ENCODE results near the gene PPP6R3.
"Not testable (repeated sequence)": the region's sequence is repeated elsewhere in the genome, so short reads cannot be mapped to it uniquely, and the experiment has no call there.

The PPP6R3 gene

GRCh38 chr11:68621826-68622225 is 161.3 kb downstream of the PPP6R3 start:
- H3K27me3 ChIP-seq (ENCODE audit: control insufficient read depth, insufficient read depth, low read length): no peaks in the 10 kb centered on the region
- H3K36me3 ChIP-seq (ENCODE audit: control insufficient read depth, insufficient read depth, low read length): no peaks in the 10 kb centered on the region
- DNase-seq (ENCODE audit: low read depth, low spot score): no peak
- no peak overlapping the region for H3K4me3 ChIP-seq (ENCODE audit: low read length)
- no peaks in the 10 kb centered on the region for H3K4me1 ChIP-seq (ENCODE audit: control insufficient read depth, insufficient read depth, low read length)
- H3K27ac ChIP-seq (ENCODE audit: low read length): no peak overlapping the region
- no CpG with 5 or more reads among the region's 2 CpGs for WGBS (ENCODE audit: insufficient coverage, insufficient read length)
- H3K9me3 ChIP-seq (ENCODE audit: control insufficient read depth, insufficient read depth, low read length): no peaks in the 10 kb centered on the region; the same call in 1 of the 2 replicates

- not testable (repeated sequence) for H3K36me3 ChIP-seq (ENCODE audit: control insufficient read depth, insufficient read depth, low read length); H3K4me3 ChIP-seq (ENCODE audit: low read length); H3K27ac ChIP-seq (ENCODE audit: low read length); DNase-seq (ENCODE audit: low read depth, low spot score); H3K9me3 ChIP-seq (ENCODE audit: control insufficient read depth, insufficient read depth, low read length); H3K27me3 ChIP-seq (ENCODE audit: control insufficient read depth, insufficient read depth, low read length); H3K4me1 ChIP-seq (ENCODE audit: control insufficient read depth, insufficient read depth, low read length)
- WGBS (ENCODE audit: insufficient coverage, insufficient read length): no CpG with 5 or more reads among the region's 9 CpGs
Observed at GRCh38 chr11:68623706-68624105, 163.2 kb downstream of the PPP6R3 start.

DNA sequence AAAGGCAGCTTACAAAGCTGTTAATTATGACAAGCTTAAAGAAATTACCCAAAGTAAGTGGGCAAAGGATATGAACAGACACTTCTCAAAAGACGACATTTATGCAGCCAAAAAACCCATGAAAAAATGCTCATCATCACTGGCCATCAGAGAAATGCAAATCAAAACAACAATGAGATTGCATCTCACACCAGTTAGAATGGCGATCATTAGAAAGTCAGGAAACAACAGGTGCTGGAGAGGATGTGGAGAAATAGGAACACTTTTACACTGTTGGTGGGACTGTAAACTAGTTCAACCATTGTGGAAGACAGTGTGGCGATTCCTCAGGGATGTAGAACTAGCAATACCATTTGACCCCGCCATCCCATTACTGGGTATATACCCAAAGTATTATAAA is 164.5 kb downstream of the PPP6R3 start:
- H3K36me3 ChIP-seq (ENCODE audit: control insufficient read depth, insufficient read depth, low read length); H3K4me1 ChIP-seq (ENCODE audit: control insufficient read depth, insufficient read depth, low read length); H3K4me3 ChIP-seq (ENCODE audit: low read length); DNase-seq (ENCODE audit: low read depth, low spot score); H3K9me3 ChIP-seq (ENCODE audit: control insufficient read depth, insufficient read depth, low read length); H3K27me3 ChIP-seq (ENCODE audit: control insufficient read depth, insufficient read depth, low read length); H3K27ac ChIP-seq (ENCODE audit: low read length): not testable (repeated sequence)
- no CpG with 5 or more reads among the region's 4 CpGs for WGBS (ENCODE audit: insufficient coverage, insufficient read length)

DNA sequence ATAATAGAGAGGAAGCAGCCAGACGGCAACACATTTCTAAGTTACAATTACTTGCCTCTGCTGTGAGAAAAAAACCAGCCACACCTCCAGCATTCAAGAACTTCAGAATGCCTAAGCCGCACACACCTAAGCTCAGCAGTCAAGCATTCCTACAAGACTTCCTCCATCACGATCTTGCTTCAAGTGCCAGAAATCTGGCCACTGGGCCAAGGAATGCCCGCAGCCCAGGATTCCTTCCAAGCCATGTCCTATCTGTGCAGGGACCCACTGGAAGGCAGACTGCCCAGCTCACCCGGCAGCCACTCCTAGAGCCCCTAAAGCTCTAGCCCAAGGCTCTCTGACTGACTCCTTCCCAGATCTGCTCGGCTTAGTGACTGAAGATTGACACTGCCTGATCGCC is 165.7 kb downstream of the PPP6R3 start:
- H3K27ac ChIP-seq (ENCODE audit: low read length); H3K36me3 ChIP-seq (ENCODE audit: control insufficient read depth, insufficient read depth, low read length); DNase-seq (ENCODE audit: low read depth, low spot score); H3K4me1 ChIP-seq (ENCODE audit: control insufficient read depth, insufficient read depth, low read length); H3K4me3 ChIP-seq (ENCODE audit: low read length); H3K27me3 ChIP-seq (ENCODE audit: control insufficient read depth, insufficient read depth, low read length); H3K9me3 ChIP-seq (ENCODE audit: control insufficient read depth, insufficient read depth, low read length): not testable (repeated sequence)
- WGBS (ENCODE audit: insufficient coverage, insufficient read length): no CpG with 5 or more reads among the region's 7 CpGs

GRCh38 chr11:68628837-68629236 is 168.3 kb downstream of the PPP6R3 start:
- not testable (repeated sequence) for H3K36me3 ChIP-seq (ENCODE audit: control insufficient read depth, insufficient read depth, low read length); H3K4me1 ChIP-seq (ENCODE audit: control insufficient read depth, insufficient read depth, low read length); H3K9me3 ChIP-seq (ENCODE audit: control insufficient read depth, insufficient read depth, low read length); DNase-seq (ENCODE audit: low read depth, low spot score); H3K4me3 ChIP-seq (ENCODE audit: low read length); H3K27ac ChIP-seq (ENCODE audit: low read length); H3K27me3 ChIP-seq (ENCODE audit: control insufficient read depth, insufficient read depth, low read length)
- no CpG with 5 or more reads among the region's 5 CpGs for WGBS (ENCODE audit: insufficient coverage, insufficient read length)

- not testable (repeated sequence) for H3K4me3 ChIP-seq (ENCODE audit: low read length); DNase-seq (ENCODE audit: low read depth, low spot score); H3K36me3 ChIP-seq (ENCODE audit: control insufficient read depth, insufficient read depth, low read length); H3K4me1 ChIP-seq (ENCODE audit: control insufficient read depth, insufficient read depth, low read length); H3K27ac ChIP-seq (ENCODE audit: low read length); H3K9me3 ChIP-seq (ENCODE audit: control insufficient read depth, insufficient read depth, low read length); H3K27me3 ChIP-seq (ENCODE audit: control insufficient read depth, insufficient read depth, low read length)
- WGBS (ENCODE audit: insufficient coverage, insufficient read length): no CpG with 5 or more reads among the region's 8 CpGs
Observed at GRCh38 chr11:68632375-68632774, 171.8 kb downstream of the PPP6R3 start.

DNA sequence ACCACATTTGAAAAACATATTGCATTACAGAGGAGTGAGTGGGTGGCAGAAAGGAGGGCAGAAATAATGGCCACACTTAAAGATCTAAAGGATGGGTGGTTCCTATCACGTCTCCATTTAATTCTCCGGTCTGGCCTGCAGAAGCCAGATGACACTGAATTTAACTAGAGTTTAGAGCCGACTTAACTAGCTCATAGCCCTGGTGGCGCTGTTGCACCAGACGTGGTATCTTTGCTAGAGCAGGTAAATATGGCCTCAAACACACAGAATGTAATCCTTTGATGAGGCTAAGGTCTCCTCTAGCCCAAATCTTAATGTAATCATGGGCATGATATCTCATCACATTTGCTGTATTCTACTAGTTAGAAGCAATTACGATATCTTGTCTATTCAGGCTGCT is 172.2 kb downstream of the PPP6R3 start:
- no peaks in the 10 kb centered on the region for H3K27me3 ChIP-seq (ENCODE audit: control insufficient read depth, insufficient read depth, low read length)

GRCh38 chr11:68634606-68635005 is 174.1 kb downstream of the PPP6R3 start:
- H3K27ac ChIP-seq (ENCODE audit: low read length): not testable (repeated sequence)

More for the DNA sequence above, 172.2 kb downstream of the PPP6R3 start:
- peak; percentile 76 for DNase-seq (ENCODE audit: low read depth, low spot score)
- no CpG with 5 or more reads among the region's 6 CpGs for WGBS (ENCODE audit: insufficient coverage, insufficient read length)
- H3K9me3 ChIP-seq (ENCODE audit: control insufficient read depth, insufficient read depth, low read length): no peaks in the 10 kb centered on the region
- H3K4me1 ChIP-seq (ENCODE audit: control insufficient read depth, insufficient read depth, low read length): peaks cover 3% of the 10 kb centered on the region
- no peak overlapping the region for H3K27ac ChIP-seq (ENCODE audit: low read length)
- no peaks in the 10 kb centered on the region for H3K36me3 ChIP-seq (ENCODE audit: control insufficient read depth, insufficient read depth, low read length)
- H3K4me3 ChIP-seq (ENCODE audit: low read length): no peak overlapping the region

DNA sequence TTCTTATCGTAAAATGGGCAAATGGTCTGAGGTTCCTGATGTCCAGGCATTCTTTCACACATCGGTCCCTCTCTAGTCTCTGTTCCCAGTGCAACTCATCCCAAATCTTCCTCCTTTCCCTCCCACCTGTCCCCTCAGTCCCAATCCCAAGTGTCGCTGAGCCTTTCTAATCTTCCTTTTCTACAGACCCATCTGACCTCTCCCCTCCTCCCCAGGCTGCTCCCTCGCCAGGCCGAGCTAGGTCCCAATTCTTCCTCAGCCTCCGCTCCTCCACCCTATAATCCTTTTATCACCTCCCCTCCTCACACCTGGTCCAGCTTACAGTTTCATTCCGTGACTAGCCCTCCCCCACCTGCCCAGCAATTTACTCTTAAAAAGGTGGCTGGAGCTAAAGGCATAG is 174.6 kb downstream of the PPP6R3 start:
- WGBS (ENCODE audit: insufficient coverage, insufficient read length): no CpG with 5 or more reads among the region's 7 CpGs
- DNase-seq (ENCODE audit: low read depth, low spot score); H3K27ac ChIP-seq (ENCODE audit: low read length); H3K27me3 ChIP-seq (ENCODE audit: control insufficient read depth, insufficient read depth, low read length); H3K4me1 ChIP-seq (ENCODE audit: control insufficient read depth, insufficient read depth, low read length); H3K36me3 ChIP-seq (ENCODE audit: control insufficient read depth, insufficient read depth, low read length); H3K9me3 ChIP-seq (ENCODE audit: control insufficient read depth, insufficient read depth, low read length); H3K4me3 ChIP-seq (ENCODE audit: low read length): not testable (repeated sequence)

More at GRCh38 chr11:68634606-68635005, 174.1 kb downstream of the PPP6R3 start:
- not testable (repeated sequence) for H3K36me3 ChIP-seq (ENCODE audit: control insufficient read depth, insufficient read depth, low read length); H3K27me3 ChIP-seq (ENCODE audit: control insufficient read depth, insufficient read depth, low read length); H3K4me1 ChIP-seq (ENCODE audit: control insufficient read depth, insufficient read depth, low read length); H3K9me3 ChIP-seq (ENCODE audit: control insufficient read depth, insufficient read depth, low read length); H3K4me3 ChIP-seq (ENCODE audit: low read length); DNase-seq (ENCODE audit: low read depth, low spot score)
- no CpG with 5 or more reads among the region's 7 CpGs for WGBS (ENCODE audit: insufficient coverage, insufficient read length)

- WGBS (ENCODE audit: insufficient coverage, insufficient read length): no CpG with 5 or more reads among the region's 10 CpGs
- H3K9me3 ChIP-seq (ENCODE audit: control insufficient read depth, insufficient read depth, low read length); H3K36me3 ChIP-seq (ENCODE audit: control insufficient read depth, insufficient read depth, low read length); H3K4me1 ChIP-seq (ENCODE audit: control insufficient read depth, insufficient read depth, low read length); H3K27me3 ChIP-seq (ENCODE audit: control insufficient read depth, insufficient read depth, low read length); DNase-seq (ENCODE audit: low read depth, low spot score); H3K4me3 ChIP-seq (ENCODE audit: low read length); H3K27ac ChIP-seq (ENCODE audit: low read length): not testable (repeated sequence)
Observed at GRCh38 chr11:68635883-68636282, 175.3 kb downstream of the PPP6R3 start.

GRCh38 chr11:68639322-68639721 is 178.8 kb downstream of the PPP6R3 start:
- H3K27me3 ChIP-seq (ENCODE audit: control insufficient read depth, insufficient read depth, low read length); H3K36me3 ChIP-seq (ENCODE audit: control insufficient read depth, insufficient read depth, low read length); H3K4me3 ChIP-seq (ENCODE audit: low read length); DNase-seq (ENCODE audit: low read depth, low spot score); H3K4me1 ChIP-seq (ENCODE audit: control insufficient read depth, insufficient read depth, low read length); H3K27ac ChIP-seq (ENCODE audit: low read length); H3K9me3 ChIP-seq (ENCODE audit: control insufficient read depth, insufficient read depth, low read length): not testable (repeated sequence)
- WGBS (ENCODE audit: insufficient coverage, insufficient read length): no CpG with 5 or more reads among the region's 3 CpGs

Measured in iPS DF 6.9 (cell line).